Tibial artery (tissue), 4 donors: ENCODE data around the gene CREBL2.
"Not testable (repeated sequence)": the region's sequence is repeated elsewhere in the genome, so short reads cannot be mapped to it uniquely, and the experiment has no call there.

Source experiments
- DNase-seq, 2 donors: peaks; one replicate each; pipeline ENCODE4 v3.0.0-alpha.2; 2019
- H3K27ac ChIP-seq, 2 donors: fragments of 200-600 bp; sonication (generic) in 1 of 2; 1 replicate in 1 of 2; 2 replicates in 1 of 2; pipeline ENCODE4 v1.5.1; 2018 to 2019; ENCODE audit warnings: mild to moderate bottlenecking in 1 of 2
- H3K27me3 ChIP-seq, 2 donors: fragments of 200-600 bp; sonication (generic) in 1 of 2; one replicate each; pipeline versions ENCODE4 v1.5.1 to v1.6.0; 2016 to 2019
- H3K36me3 ChIP-seq, 3 donors: fragments of 200-600 bp; sonication (generic) in 2 of 3; one replicate each; pipeline ENCODE4 v1.5.1; 2016 to 2019; ENCODE audit warnings: mild to moderate bottlenecking in 2 of 3
- H3K4me1 ChIP-seq, 4 donors: fragments of 200-600 bp; sonication (generic) in 2 of 4; 1 replicate in 3 of 4; 2 replicates in 1 of 4; pipeline ENCODE4 v1.5.1; 2016 to 2019
- H3K4me3 ChIP-seq, 2 donors: fragments of 200-600 bp; sonication (generic) in 1 of 2; 1 replicate in 1 of 2; 2 replicates in 1 of 2; pipeline ENCODE4 v1.5.1; 2018 to 2019; ENCODE audit warnings: mild to moderate bottlenecking in 2 of 2
- H3K9me3 ChIP-seq, 3 donors: fragments of 200-600 bp; sonication (generic) in 1 of 3; one replicate each; pipeline ENCODE4 v1.5.1; 2016 to 2019
- CTCF ChIP-seq, 2 experiments: fragments of 200-600 bp in 1 of 2; fragments of 450-650 bp in 1 of 2; IDR thresholded peaks; one replicate each; pipeline ENCODE4 v1.5.1; 2017 to 2019; ENCODE audit warnings: antibody characterized with exemption in 2 of 2, mild to moderate bottlenecking in 1 of 2, moderate library complexity in 1 of 2
- intact Hi-C: fragments of 100-400 bp; cut with DNase I; formaldehyde crosslinking; loops from one replicate; pipeline ENCODE4 v1.15.0; 2023; ENCODE audit warnings: low total_unique reads

The CREBL2 gene

GRCh38 chr12:12585115-12585863, 26.4 kb upstream of the CREBL2 start:
- H3K27me3 ChIP-seq = no peaks in the 10 kb centered on the region
- H3K27ac ChIP-seq = no peak overlapping the region
- H3K36me3 ChIP-seq = no peaks in the 10 kb centered on the region
- intact Hi-C loops = no loop called here
- H3K9me3 ChIP-seq = no peaks in the 10 kb centered on the region
- no peak for DNase-seq
- no peaks in the 10 kb centered on the region for H3K4me1 ChIP-seq
- TF ChIP-seq CTCF (IDR thresholded peaks at IDR 0.05) = no peak
- H3K4me3 ChIP-seq = no peak overlapping the region

GRCh38 chr12:12586879-12587675, 24.6 kb upstream of the CREBL2 start:
- H3K27ac ChIP-seq = no peak overlapping the region
- no peaks in the 10 kb centered on the region for H3K27me3 ChIP-seq
- H3K4me1 ChIP-seq = no peaks in the 10 kb centered on the region
- intact Hi-C loops = no loop called here
- DNase-seq = no peak
- no peak overlapping the region for H3K4me3 ChIP-seq
- H3K36me3 ChIP-seq = no peaks in the 10 kb centered on the region
- H3K9me3 ChIP-seq = no peaks in the 10 kb centered on the region
- no peak for TF ChIP-seq CTCF (IDR thresholded peaks at IDR 0.05)

- Histone ChIP-seq H3K4me1 (no peaks in the 10 kb centered on the region), H3K27me3 (no peaks in the 10 kb centered on the region), H3K4me3 (no peak overlapping the region), H3K36me3 (no peaks in the 10 kb centered on the region), H3K9me3 (no peaks in the 10 kb centered on the region), H3K27ac (no peak overlapping the region)
- no peak for DNase-seq
- intact Hi-C loops = no loop called here
- TF ChIP-seq CTCF (IDR thresholded peaks at IDR 0.05) = no peak
These were observed 23.8 kb upstream of the CREBL2 start for GRCh38 chr12:12587878-12588277.

- intact Hi-C loops = not testable (repeated sequence)
These were observed 23.2 kb upstream of the CREBL2 start for GRCh38 chr12:12588436-12588835.

GRCh38 chr12:12590961-12591360, 20.7 kb upstream of the CREBL2 start:
- H3K4me1 ChIP-seq = no peaks in the 10 kb centered on the region
- intact Hi-C loops = no loop called here

More at GRCh38 chr12:12588436-12588835, 23.2 kb upstream of the CREBL2 start:
- not testable (repeated sequence) for H3K4me1 ChIP-seq, H3K9me3 ChIP-seq, DNase-seq, H3K36me3 ChIP-seq, H3K27me3 ChIP-seq, H3K4me3 ChIP-seq, H3K27ac ChIP-seq

More at GRCh38 chr12:12590961-12591360, 20.7 kb upstream of the CREBL2 start:
- no peaks in the 10 kb centered on the region for H3K27me3 ChIP-seq
- H3K9me3 ChIP-seq = no peaks in the 10 kb centered on the region
- no peaks in the 10 kb centered on the region for H3K36me3 ChIP-seq
- no peak for TF ChIP-seq CTCF (IDR thresholded peaks at IDR 0.05)
- no peak overlapping the region for H3K27ac ChIP-seq
- DNase-seq = no peak
- no peak overlapping the region for H3K4me3 ChIP-seq
